Measurements from ENCODE around the gene SLC28A1.
"Not testable (repeated sequence)": the region's sequence is repeated elsewhere in the genome, so short reads cannot be mapped to it uniquely, and the experiment has no call there.

Gene SLC28A1

GRCh38 chr15:84862214-84862975, 22.1 kb upstream of the SLC28A1 start:
- DNase-seq = no peak

- DNase-seq = no peak
These were observed 20.7 kb upstream of the SLC28A1 start for GRCh38 chr15:84863565-84864443.

DNA sequence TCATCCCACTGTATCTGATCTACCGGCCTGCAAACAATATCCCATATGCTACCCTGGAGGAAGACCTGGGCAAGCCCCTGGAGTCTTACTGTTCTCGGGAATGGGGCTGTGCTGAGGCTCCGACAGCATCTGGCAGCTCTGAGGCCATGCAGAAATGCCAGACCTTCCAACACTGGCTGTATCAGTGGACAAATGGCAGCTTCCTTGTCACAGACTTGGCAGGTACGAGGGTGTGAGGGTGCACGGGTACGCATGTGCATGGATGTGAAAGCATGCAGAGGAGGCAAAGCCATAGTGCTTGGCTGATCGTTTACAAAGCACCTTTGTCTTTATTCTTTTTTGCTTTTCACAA, 20.0 kb upstream of the SLC28A1 start:
- no peak for DNase-seq

GRCh38 chr15:84865074-84865569, 19.3 kb upstream of the SLC28A1 start:
- no peak for DNase-seq

- DNase-seq = no peak
These were observed 16.2 kb upstream of the SLC28A1 start for GRCh38 chr15:84868037-84868880.

DNA sequence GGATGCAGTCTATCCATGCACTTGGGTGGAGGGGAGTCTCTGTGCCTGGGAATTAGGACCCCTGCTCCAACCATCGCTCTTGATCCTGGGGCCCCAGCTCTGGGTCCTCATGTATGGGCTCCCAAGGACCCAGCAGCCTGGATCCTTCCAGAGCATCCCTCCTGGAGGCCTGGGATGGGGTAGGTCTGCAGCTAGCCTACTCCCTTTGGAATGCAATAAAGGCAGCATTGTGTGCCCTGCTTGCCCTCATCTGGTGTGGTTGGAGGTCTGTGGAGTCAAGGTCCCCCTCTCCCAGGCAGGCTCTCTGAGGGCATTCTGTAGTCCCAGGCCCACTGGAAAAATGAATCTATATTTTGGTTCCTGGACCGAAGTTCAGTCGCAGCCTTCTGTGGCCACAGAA, 15.0 kb upstream of the SLC28A1 start:
- DNase-seq = no peak

DNA sequence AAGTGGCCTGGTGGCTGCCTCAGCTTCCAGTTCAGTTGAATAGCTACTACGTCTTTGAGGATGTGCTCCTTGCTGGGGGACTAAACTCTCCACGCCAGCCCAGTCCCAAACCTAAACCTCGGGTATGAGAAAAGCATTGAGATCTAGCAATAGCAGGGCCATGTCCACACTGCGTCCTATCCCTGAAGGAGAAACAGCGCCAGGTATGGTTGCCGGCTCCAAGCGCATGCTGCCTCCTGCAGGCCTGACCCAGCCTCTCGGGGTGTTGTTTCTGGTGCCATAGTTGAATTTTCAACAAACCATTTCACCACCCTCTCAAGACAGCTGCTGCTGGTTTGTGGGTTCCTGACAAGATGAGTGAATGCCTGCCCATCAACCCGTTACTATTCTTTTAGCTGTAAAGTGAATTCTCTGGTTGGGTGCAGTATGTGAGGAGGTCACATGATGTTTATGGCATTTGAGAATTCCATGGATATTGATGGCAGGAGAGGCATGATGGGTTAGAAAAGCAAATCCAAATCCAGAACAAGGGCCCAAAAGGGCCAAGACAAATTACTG, 13.0 kb upstream of the SLC28A1 start:
- DNase-seq = no peak

DNA sequence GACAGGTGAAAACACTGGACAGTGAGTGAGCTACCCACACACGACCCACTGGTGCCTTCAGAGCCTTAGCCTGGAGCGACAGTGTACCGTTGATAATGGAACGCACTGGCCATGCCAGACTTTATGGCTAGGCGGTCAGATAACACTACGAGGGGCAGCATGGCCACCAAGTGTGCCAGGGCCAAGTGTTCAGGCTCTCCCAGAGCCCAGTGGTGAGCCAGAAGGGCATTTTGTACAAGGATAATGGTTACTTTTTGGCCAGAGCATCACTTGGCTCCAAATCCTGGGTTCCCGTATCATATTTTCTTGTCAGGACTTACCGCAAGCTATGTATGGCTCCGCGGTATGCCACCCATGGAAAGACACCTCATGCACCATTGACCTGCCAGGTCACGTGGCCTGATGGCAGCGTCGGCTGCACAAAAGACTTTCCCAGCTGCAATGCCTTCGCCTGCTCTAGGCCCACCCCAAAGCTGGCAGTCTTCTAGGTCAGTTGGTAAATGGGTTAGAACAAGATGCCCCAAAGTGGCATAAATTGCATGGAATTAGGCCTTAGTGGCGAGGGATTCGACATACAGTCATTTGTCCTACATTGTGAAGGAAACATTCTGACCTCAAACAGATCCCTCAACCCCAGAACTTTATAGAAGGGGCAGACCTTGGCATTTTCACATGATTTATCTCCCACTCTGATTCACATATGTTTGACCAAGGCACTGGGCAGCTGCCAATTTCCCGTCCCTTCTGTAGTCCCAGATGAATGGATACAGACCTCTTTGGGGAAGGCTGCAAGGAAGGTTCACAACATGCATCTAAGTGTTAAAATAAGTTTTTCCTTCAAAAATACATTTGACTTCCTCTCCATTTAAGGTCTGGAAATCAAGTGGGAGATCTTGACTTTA, 12.2 kb upstream of the SLC28A1 start:
- no peak for DNase-seq

DNA sequence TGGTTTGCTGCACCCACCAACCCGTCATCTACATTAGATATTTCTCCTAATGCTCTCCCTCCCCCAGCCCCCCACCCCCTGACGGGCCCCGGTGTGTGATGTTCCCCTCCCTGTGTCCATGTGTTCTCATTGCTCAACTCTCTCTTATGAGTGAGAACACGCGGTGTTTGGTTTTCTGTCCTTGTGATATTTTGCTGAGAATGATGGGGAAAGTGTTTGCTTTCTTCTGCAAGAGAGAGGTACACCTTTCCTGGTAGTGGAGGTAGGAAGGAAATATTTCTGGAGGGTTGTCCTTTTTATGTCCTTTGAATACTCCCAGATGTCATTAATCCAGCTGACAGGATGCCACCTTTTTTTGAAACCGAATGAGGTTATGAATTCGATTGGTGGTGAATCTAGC, 10.5 kb upstream of the SLC28A1 start:
- DNase-seq = no peak

GRCh38 chr15:84874981-84875699, 9.3 kb upstream of the SLC28A1 start:
- no peak for DNase-seq

- DNase-seq = no peak
These were observed 8.2 kb upstream of the SLC28A1 start for GRCh38 chr15:84876269-84876668.

- not testable (repeated sequence) for DNase-seq
These were observed 6.8 kb upstream of the SLC28A1 start for GRCh38 chr15:84877701-84878100.

DNA sequence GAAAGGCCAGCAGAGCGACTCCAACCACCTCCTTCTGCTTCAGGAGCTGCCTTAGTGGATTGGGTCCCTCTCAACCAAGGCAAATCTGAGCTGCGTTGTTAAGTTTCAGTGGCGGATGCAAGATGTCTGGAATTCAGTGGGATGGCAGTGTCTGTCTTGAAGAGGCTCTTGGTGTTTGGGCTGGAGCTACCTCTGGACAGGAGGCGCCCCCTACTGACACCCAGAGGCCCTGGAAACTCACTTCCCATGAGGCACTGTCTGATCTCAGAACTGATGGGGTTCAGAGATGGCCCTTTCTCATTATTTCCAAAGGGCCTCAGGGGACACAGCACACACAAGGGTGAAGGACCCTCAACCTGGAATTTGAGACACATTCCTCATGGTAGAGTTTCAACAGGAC, 6.0 kb upstream of the SLC28A1 start:
- DNase-seq = no peak

DNA sequence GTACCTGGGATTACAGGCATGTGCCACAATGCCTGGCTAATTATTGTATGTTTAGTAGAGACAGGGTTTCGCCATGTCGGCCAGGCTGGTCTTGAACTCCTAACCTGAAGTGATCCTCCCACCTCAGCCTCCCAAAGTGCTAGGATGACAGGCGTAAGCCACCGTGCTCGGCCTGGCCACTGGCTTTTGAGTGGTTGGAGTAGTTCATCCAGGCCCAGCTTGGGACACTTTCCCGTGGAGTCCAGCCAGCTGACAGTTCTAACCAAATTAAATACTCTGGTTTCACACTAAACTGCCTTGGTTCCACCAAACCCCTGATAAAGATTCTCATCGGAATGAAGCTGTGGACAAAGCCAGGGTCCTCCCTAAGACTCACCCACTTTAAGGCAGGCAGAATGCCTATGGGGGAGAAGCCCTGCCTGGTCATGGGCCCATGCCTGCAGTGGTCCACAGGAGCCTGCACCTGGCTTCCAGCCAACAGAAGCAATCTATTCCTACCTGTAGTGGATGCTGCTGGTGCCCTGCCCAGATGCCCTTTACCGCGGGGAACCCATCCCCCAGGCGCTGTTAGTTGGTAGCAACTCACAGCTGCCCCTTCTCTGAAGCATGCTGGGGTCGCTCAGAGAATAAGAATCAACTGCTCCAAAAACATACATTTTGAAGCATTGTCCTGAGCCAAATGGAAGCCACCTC, 5.2 kb upstream of the SLC28A1 start:
- DNase-seq = no peak

GRCh38 chr15:84880007-84880406, 4.5 kb upstream of the SLC28A1 start:
- DNase-seq = no peak

- DNase-seq = no peak
These were observed 3.5 kb upstream of the SLC28A1 start for GRCh38 chr15:84880822-84881519.

DNA sequence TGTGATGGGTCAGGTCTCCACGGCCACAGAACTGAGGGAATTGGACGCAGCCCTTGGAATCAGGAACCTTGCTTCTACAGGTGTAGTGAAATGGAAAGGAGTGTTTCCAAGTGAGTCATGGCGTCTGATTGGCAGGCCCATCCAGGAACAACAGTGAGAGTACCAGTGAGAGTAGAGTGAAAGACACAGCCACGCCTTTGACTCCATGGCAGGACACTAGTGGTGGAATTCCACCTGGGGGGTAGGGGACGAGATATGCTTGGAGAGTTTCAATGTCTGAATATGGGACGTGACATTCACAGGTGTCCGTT, 3.0 kb upstream of the SLC28A1 start:
- no peak for DNase-seq

DNA sequence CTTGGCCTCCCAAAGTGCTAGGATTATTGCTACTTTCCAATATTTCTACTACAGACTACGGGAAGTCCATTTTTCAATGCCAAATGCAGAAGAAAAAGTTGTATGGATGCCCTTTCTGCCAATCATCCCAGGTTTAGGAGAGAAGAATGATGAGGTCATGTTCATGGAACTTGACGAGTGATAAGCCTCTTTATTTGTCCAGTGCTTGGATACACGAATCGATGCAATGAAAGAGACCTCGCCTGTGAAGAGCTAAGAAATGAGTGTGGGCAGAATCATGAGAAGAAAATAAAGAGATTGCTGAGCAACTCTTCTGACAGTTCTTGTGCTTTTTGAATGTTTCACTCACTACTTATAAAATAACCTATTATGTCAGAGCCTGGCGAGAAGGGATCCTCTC, 996 bp upstream of the SLC28A1 start:
- peak; percentile 86 for DNase-seq

- no peak for DNase-seq
These were observed 1.3 kb downstream of the SLC28A1 start for GRCh38 chr15:84885801-84886200.
